Stomach (tissue), 9 donors: ENCODE data around the gene RBFOX2. TPM values are rescaled to one million over a fixed set of nuclear protein-coding genes. Genes with fewer than 3 reads are reported as not detected.
A peak's percentile ranks its signal among the peaks of the same experiment; 100 is the strongest.

Source experiments
- DNase-seq, 2 donors: peaks; one replicate each; pipeline versions ENCODE4 v3.0.0 to v3.0.0-alpha.2; 2013 to 2019
- H3K27ac ChIP-seq, 5 donors: fragments of 200-600 bp in 4 of 5; sonication (generic) in 4 of 5; one replicate each; pipeline ENCODE4 v1.5.1; 2013 to 2019; ENCODE audit warnings: mild to moderate bottlenecking in 1 of 5, moderate library complexity in 1 of 5
- H3K27me3 ChIP-seq, 3 donors: fragments of 200-600 bp; sonication (generic); one replicate each; pipeline ENCODE4 v1.5.1; 2017 to 2019; ENCODE audit warnings: mixed run types in 1 of 3
- H3K36me3 ChIP-seq, 4 donors: fragments of 200-600 bp; sonication (generic); 1 replicate in 3 of 4; 2 replicates in 1 of 4; pipeline ENCODE4 v1.5.1; 2016 to 2019
- H3K4me1 ChIP-seq, 4 donors: fragments of 200-600 bp; sonication (generic); one replicate each; pipeline ENCODE4 v1.5.1; 2016 to 2019
- H3K4me3 ChIP-seq, 4 donors: fragments of 200-600 bp; sonication (generic) in 3 of 4; one replicate each; pipeline ENCODE4 v1.5.1; 2016 to 2019; ENCODE audit warnings: mild to moderate bottlenecking in 1 of 4
- H3K9me3 ChIP-seq, 4 donors: fragments of 200-600 bp; sonication (generic); one replicate each; pipeline ENCODE4 v1.5.1; 2016 to 2019
- EP300 ChIP-seq: sonication (generic); formaldehyde crosslinking; IDR thresholded peaks from one replicate; pipeline ENCODE4 v1.6.1; 2017; ENCODE audit warnings: antibody characterized with exemption
- POLR2A ChIP-seq, 4 donors: fragments of 450-650 bp; IDR thresholded peaks; one replicate each; pipeline ENCODE4 v1.6.1; 2016; ENCODE audit warnings: antibody characterized with exemption in 4 of 4, control low read depth in 2 of 4, mild to moderate bottlenecking in 1 of 4, moderate library complexity in 1 of 4
- POLR2AphosphoS5 ChIP-seq, 3 donors: sonication (generic); formaldehyde crosslinking; IDR thresholded peaks; one replicate each; pipeline ENCODE4 v1.6.1; 2016; ENCODE audit warnings: antibody characterized with exemption in 3 of 3
- WGBS, 5 donors: extraction: QIAGEN DNeasy Blood & Tissue Kit in 3 of 5; methylation state at CpG; one replicate each; pipeline versions ENCODE4 v1.1.5 to v1.1.7; 2013 to 2018; 5-methylcytosine and 5-hydroxymethylcytosine counted together
- intact Hi-C: fragments of 100-400 bp; cut with DNase I; formaldehyde crosslinking; loops from one replicate; pipeline ENCODE4 v1.15.1; 2023; ENCODE audit warnings: low total_unique reads
- polyA plus RNA-seq, 3 donors: library from polyadenylated mRNA; stranded (reverse); fragments of 200-250 nt; gene quantifications; one replicate each; pipeline ENCODE4 v1.2.3, GENCODE V29; 2013
- total RNA-seq, 5 donors: library from RNA; depleted of rRNA; stranded (reverse); fragments of >200 nt; gene quantifications; one replicate each; pipeline versions ENCODE4 v1.1.0 to v1.2.3, GENCODE V29; 2014 to 2016
- TF ChIP-seq, protein P1 (sequence below), 7 experiments: fragments of 450-650 bp in 4 of 7; fragments of 200-600 bp in 3 of 7; sonication (generic) in 3 of 7; IDR thresholded peaks; one replicate each; pipeline ENCODE4 v1.5.1; 2016 to 2019; ENCODE audit warnings: antibody characterized with exemption in 7 of 7, control low read depth in 2 of 7, mild to moderate bottlenecking in 1 of 7
- donor health status: healthy with polysubstance abuse.
- donor health status: Bipolar disorder and iron deficiency.
- donor health status: healthy.

Gene RBFOX2
- total and polyA plus RNA-seq, 8 donors, result 14.9 to 176 (median 46.7) TPM

DNA sequence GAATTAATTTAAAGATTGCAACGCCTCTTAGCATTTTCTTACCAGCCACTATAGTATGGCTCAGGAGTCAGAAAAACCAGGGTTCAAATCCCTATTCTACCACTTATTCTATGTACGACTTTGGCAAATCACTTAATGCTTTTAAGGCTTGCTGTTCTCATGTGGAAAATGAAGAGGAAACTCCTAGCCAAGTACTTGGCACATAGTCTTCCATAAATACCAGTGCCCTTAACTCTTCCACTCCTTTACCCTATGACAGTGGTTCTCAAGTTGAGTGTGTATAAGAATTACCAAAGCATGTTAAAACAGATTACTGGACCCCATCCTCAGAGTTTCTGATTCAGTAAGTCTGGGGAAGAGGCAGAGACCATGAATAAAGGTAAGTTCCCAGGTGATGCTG, 107.6 kb downstream of the RBFOX2 start:
- Histone ChIP-seq H3K36me3 (no peaks in the 10 kb centered on the region), H3K9me3 (no peaks in the 10 kb centered on the region), H3K27me3 (no peaks in the 10 kb centered on the region), H3K4me1 (peaks cover 9 to 73% (median 36%) of the 10 kb centered on the region in 4 donors), H3K27ac (peak overlapping the region in 3 of 5 donors; percentile 31 to 72 (median 69)), H3K4me3 (no peak overlapping the region)
- no peak for DNase-seq
- intact Hi-C loops, result no loop called here
- whole genome bisulfite sequencing, 5 donors, result 39 to 62% (median 46%) methylated on average over 2 of the region's 2 CpGs
- TF ChIP-seq POLR2A (IDR thresholded peaks at IDR 0.05), result no peak
- TF ChIP-seq, protein P1, sequence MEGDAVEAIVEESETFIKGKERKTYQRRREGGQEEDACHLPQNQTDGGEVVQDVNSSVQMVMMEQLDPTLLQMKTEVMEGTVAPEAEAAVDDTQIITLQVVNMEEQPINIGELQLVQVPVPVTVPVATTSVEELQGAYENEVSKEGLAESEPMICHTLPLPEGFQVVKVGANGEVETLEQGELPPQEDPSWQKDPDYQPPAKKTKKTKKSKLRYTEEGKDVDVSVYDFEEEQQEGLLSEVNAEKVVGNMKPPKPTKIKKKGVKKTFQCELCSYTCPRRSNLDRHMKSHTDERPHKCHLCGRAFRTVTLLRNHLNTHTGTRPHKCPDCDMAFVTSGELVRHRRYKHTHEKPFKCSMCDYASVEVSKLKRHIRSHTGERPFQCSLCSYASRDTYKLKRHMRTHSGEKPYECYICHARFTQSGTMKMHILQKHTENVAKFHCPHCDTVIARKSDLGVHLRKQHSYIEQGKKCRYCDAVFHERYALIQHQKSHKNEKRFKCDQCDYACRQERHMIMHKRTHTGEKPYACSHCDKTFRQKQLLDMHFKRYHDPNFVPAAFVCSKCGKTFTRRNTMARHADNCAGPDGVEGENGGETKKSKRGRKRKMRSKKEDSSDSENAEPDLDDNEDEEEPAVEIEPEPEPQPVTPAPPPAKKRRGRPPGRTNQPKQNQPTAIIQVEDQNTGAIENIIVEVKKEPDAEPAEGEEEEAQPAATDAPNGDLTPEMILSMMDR (IDR thresholded peaks at IDR 0.05), result no peak
- TF ChIP-seq EP300, result no peak
- TF ChIP-seq POLR2AphosphoS5 (IDR thresholded peaks at IDR 0.05), result no peak

DNA sequence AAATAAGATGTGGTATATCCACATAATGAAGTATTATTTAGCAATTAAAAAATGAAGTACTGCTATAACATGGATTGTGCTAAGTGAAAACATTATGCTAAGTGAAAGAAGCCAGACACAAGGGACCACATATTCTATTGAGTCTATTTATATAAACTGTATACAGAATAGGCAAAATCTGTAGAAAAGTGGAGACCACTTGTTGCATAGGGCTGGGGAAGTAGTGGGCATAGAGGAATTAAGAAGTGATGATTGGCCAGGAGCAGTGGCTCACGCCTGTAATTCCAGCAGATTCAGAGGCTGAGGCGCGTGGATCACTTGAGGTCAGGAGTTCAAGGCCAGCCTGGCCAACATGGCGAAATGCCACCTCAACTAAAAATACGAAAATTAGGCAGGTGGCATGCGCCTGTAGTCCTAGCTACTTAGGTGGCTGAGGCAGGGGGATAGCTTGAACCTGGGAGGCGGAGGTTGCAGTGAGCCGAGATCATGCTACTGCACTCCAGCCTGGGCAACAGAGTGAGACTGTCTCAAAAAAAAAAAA, 109.6 kb downstream of the RBFOX2 start:
- Histone ChIP-seq H3K36me3 (no peaks in the 10 kb centered on the region), H3K4me3 (no peak overlapping the region), H3K4me1 (peaks cover 23 to 91% (median 53%) of the 10 kb centered on the region in 4 donors), H3K27me3 (no peaks in the 10 kb centered on the region), H3K27ac (no peak overlapping the region), H3K9me3 (no peaks in the 10 kb centered on the region)
- no peak for TF ChIP-seq EP300
- WGBS, 5 donors, result 75 to 88% (median 86%) methylated on average over 8 of the region's 8 CpGs
- DNase-seq, result no peak
- intact Hi-C loops, result loop anchor here (5.0 kb wide), 1 partner anchor 287 kb away; no protein-coding TSS in a partner anchor

DNA sequence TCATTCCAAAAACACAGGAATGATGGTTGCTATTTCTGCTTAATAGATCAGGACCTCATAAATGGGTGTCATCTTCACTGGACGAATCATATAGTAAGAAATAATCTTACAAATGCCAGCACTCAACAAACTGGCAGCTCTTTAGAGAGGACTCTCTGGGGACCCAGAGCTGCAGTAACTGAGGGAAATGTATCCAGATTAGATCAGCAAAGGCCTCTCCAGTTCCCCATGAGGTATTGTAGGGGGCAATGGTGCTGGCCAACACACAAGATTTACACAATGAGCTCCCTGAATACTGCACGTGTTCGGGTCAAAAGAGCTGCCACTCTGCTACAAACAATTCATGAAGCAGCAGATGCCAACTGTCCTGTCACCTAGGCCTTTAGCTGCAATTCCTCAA, 110.2 kb downstream of the RBFOX2 start:
- H3K27ac ChIP-seq, result no peak overlapping the region
- no peak overlapping the region for H3K4me3 ChIP-seq
- no peaks in the 10 kb centered on the region for H3K27me3 ChIP-seq
- DNase-seq, result no peak
- peaks cover 28 to 93% (median 59%) of the 10 kb centered on the region in 4 donors for H3K4me1 ChIP-seq
- H3K9me3 ChIP-seq, result no peaks in the 10 kb centered on the region
- TF ChIP-seq EP300 (no peak), POLR2AphosphoS5 (IDR thresholded peaks at IDR 0.05) (no peak), POLR2A (IDR thresholded peaks at IDR 0.05) (no peak)
- TF ChIP-seq, protein P1 (IDR thresholded peaks at IDR 0.05), result no peak
- WGBS, 5 donors, result 27 to 61% (median 47%) methylated on average over 3 of the region's 3 CpGs
- no peaks in the 10 kb centered on the region for H3K36me3 ChIP-seq
- intact Hi-C loops, result loop anchor here (5.0 kb wide), 1 partner anchor 286 kb away; no protein-coding TSS in a partner anchor

DNA sequence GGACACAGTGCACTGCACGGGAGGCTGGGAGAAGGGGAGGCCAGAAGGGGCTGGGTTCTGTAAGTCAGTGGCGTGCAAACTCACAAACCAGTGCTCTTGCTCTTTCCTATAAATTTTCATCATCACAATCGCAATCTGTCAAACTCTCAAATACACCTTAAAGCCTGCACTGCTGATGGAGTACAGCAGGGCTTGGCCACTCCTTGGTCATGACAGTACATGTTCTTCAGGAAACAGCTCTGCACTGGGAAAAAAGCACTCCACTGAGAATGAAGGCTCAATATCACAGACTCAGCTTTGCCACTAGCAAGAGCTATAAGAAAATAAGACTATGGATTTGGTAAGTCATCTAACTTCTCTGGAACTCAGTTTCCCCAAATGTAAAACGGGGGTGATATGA, 111.0 kb downstream of the RBFOX2 start:
- no peaks in the 10 kb centered on the region for H3K36me3 ChIP-seq
- peaks cover 28 to 94% (median 62%) of the 10 kb centered on the region in 4 donors for H3K4me1 ChIP-seq
- intact Hi-C loops, result loop anchor here (5.0 kb wide), 1 partner anchor 285 kb away; no protein-coding TSS in a partner anchor

More for the DNA sequence above, 111.0 kb downstream of the RBFOX2 start:
- no peaks in the 10 kb centered on the region for H3K27me3 ChIP-seq
- no peak overlapping the region for H3K4me3 ChIP-seq
- H3K27ac ChIP-seq, result no peak overlapping the region
- no peak for TF ChIP-seq POLR2AphosphoS5 (IDR thresholded peaks at IDR 0.05)
- TF ChIP-seq EP300, result no peak
- TF ChIP-seq, protein P1 (IDR thresholded peaks at IDR 0.05), result no peak
- no peak for TF ChIP-seq POLR2A (IDR thresholded peaks at IDR 0.05)
- WGBS, 5 donors, result 85 to 93% (median 88%) methylated on average over 4 of the region's 4 CpGs
- DNase-seq, result no peak
- no peaks in the 10 kb centered on the region for H3K9me3 ChIP-seq
